OCI-LY7 (cell line): ENCODE results near the gene SDK2. TPM values are rescaled to one million over a fixed set of nuclear protein-coding genes. Genes with fewer than 3 reads are reported as not detected.

Source experiments
- BruUV-seq: library from RNA; stranded (reverse); fragments of 400-500 nt; replicated peaks from 2 replicates; lab custom pipeline; 2021; lab: Mats Ljungman, UMichigan
- CTCF ChIA-PET: fragments of 300-600 bp; sonication (Branson Sonifier 250); formaldehyde crosslinking; loops from one replicate; lab custom pipeline; 2022; ENCODE audit warnings: antibody characterized with exemption; ENCODE audit not compliant: unreplicated experiment; lab: Charles Lee
- POLR2A ChIA-PET: fragments of 300-600 bp; sonication (Branson Sonifier 250); formaldehyde crosslinking; loops from one replicate; lab custom pipeline; 2022; ENCODE audit warnings: antibody characterized with exemption; lab: Charles Lee
- DNase-seq: peaks from one replicate; pipeline ENCODE4 v3.0.0-alpha.2; 2015; ENCODE audit warnings: low spot score
- H2AFZ ChIP-seq: fragments of 200-600 bp; sonication (generic), shearing (Covaris generic); 2 replicates; pipeline ENCODE4 v1.6.1; 2014; ENCODE audit warnings: mild to moderate bottlenecking, antibody characterized with exemption, low read length, moderate library complexity
- H3K27ac ChIP-seq: fragments of 200-600 bp; sonication (generic); 2 replicates; pipeline ENCODE4 v1.5.1; 2014; ENCODE audit warnings: mixed run types, low read depth, mild to moderate bottlenecking, moderate library complexity, low read length, inconsistent platforms; ENCODE audit not compliant: poor library complexity, severe bottlenecking
- H3K36me3 ChIP-seq: fragments of 200-600 bp; sonication (generic); 2 replicates; pipeline ENCODE4 v1.6.1; 2014; ENCODE audit warnings: mild to moderate bottlenecking, antibody characterized with exemption, low read length, moderate library complexity, mixed read lengths; ENCODE audit not compliant: insufficient read depth
- H3K4me1 ChIP-seq: fragments of 200-600 bp; sonication (generic); 2 replicates; pipeline ENCODE4 v1.5.1; 2014; ENCODE audit warnings: mild to moderate bottlenecking, low read length; ENCODE audit not compliant: insufficient read depth, poor library complexity, severe bottlenecking
- H3K4me2 ChIP-seq: fragments of 200-600 bp; sonication (generic); 2 replicates; pipeline ENCODE4 v1.6.1; 2014; ENCODE audit warnings: mild to moderate bottlenecking, low read length
- H3K4me3 ChIP-seq: fragments of 200-600 bp; sonication (generic); 2 replicates; pipeline ENCODE4 v1.5.1; 2014; ENCODE audit warnings: mild to moderate bottlenecking, low read depth, low read length; ENCODE audit not compliant: poor library complexity, severe bottlenecking
- H3K79me2 ChIP-seq: fragments of 200-600 bp; sonication (generic); 2 replicates; pipeline ENCODE4 v1.6.1; 2016; ENCODE audit warnings: low read depth, mild to moderate bottlenecking, low read length, moderate library complexity, mixed read lengths; ENCODE audit not compliant: insufficient read depth
- H3K9me2 ChIP-seq: fragments of 200-600 bp; sonication (generic); 2 replicates; pipeline ENCODE4 v1.6.1; 2016; ENCODE audit warnings: mild to moderate bottlenecking, low read length, mixed read lengths; ENCODE audit not compliant: insufficient read depth
- H3K9me3 ChIP-seq: fragments of 200-600 bp; sonication (generic); 2 replicates; pipeline ENCODE4 v1.6.1; 2014; ENCODE audit warnings: mild to moderate bottlenecking, mixed run types, low read length, mixed read lengths
- H4K20me1 ChIP-seq: fragments of 200-600 bp; sonication (generic); 2 replicates; pipeline ENCODE4 v1.6.1; 2014; ENCODE audit warnings: mild to moderate bottlenecking, antibody characterized with exemption, low read length, moderate library complexity, mixed read lengths; ENCODE audit not compliant: insufficient read depth
- CTCF ChIP-seq: fragments of 200-600 bp; sonication (generic); conservative IDR thresholded peaks from 2 replicates; pipeline ENCODE4 v1.5.1; 2014; ENCODE audit warnings: mild to moderate bottlenecking, antibody characterized with exemption, low read length, moderate library complexity, mixed read lengths
- EZH2phosphoT487 ChIP-seq: fragments of 200-600 bp; sonication (generic); IDR thresholded peaks from 2 replicates; pipeline ENCODE4 v1.6.1; 2018; ENCODE audit warnings: low read depth, borderline replicate concordance, mild to moderate bottlenecking, mixed run types, antibody characterized with exemption, low read length, moderate library complexity, mixed read lengths
- intact Hi-C: fragments of 100-400 bp; cut with micrococcal nuclease; formaldehyde crosslinking; loops from one replicate; pipeline ENCODE4 v1.10.0; 2022; ENCODE audit not compliant: unreplicated experiment
- total RNA-seq, 2 experiments: library from RNA; depleted of rRNA in 1 of 2; stranded (reverse); fragments of >200 nt in 1 of 2; shearing (Covaris generic) in 1 of 2; gene quantifications; 2 replicates each; pipeline ENCODE4 v1.2.3, GENCODE V29; 2014 to 2022

SDK2 gene
- total RNA-seq, 2 experiments from 2014 or later = 0.32 to 1.8 TPM

- intact Hi-C loops = loop anchor here (10.0 kb wide), 1 partner anchor 384 kb away; no protein-coding TSS in a partner anchor
- no peaks in the 10 kb centered on the region for H3K9me3 ChIP-seq
- BruUV-seq = no TSS peak
- no peaks in the 10 kb centered on the region for H3K79me2 ChIP-seq
- ChIA-PET POLR2A (interaction anchor here (0.7 to 1.6 kb wide), 3 partner anchors 121 to 1140 kb away, joined by 3 read pairs; no protein-coding TSS in a partner anchor), CTCF (interaction anchor here (1.2 to 1.5 kb wide), 2 partner anchors 111 to 642 kb away, joined by 3 to 14 read pairs; no protein-coding TSS in a partner anchor)
- no peak overlapping the region for H2AFZ ChIP-seq
- no peak overlapping the region for H3K4me3 ChIP-seq
- H3K4me2 ChIP-seq = no peak overlapping the region
- no peaks in the 10 kb centered on the region for H3K36me3 ChIP-seq
- no peaks in the 10 kb centered on the region for H3K4me1 ChIP-seq
- no peak overlapping the region for H3K27ac ChIP-seq
- no peaks in the 10 kb centered on the region for H4K20me1 ChIP-seq
- DNase-seq = no peak
- no peaks in the 10 kb centered on the region for H3K9me2 ChIP-seq
- no peak for TF ChIP-seq CTCF
- no peak for TF ChIP-seq EZH2phosphoT487
Observed at GRCh38 chr17:73369111-73369521, 275.1 kb downstream of the SDK2 start.

GRCh38 chr17:73368085-73368631, 276.1 kb downstream of the SDK2 start:
- no TSS peak for BruUV-seq
- Histone ChIP-seq H3K9me2 (no peaks in the 10 kb centered on the region), H3K9me3 (no peaks in the 10 kb centered on the region), H3K79me2 (no peaks in the 10 kb centered on the region), H3K36me3 (no peaks in the 10 kb centered on the region), H3K4me1 (no peaks in the 10 kb centered on the region), H4K20me1 (no peaks in the 10 kb centered on the region), H2AFZ (no peak overlapping the region), H3K27ac (no peak overlapping the region), H3K4me3 (no peak overlapping the region), H3K4me2 (no peak overlapping the region)
- CTCF ChIA-PET = no interaction called here
- intact Hi-C loops = loop anchor here (10.0 kb wide), 1 partner anchor 383 kb away; no protein-coding TSS in a partner anchor
- POLR2A ChIA-PET = interaction anchor here (0.7 to 1.6 kb wide), 3 partner anchors 120 to 641 kb away, joined by 3 read pairs; no protein-coding TSS in a partner anchor
- TF ChIP-seq EZH2phosphoT487 (no peak), CTCF (no peak)
- no peak for DNase-seq

DNA sequence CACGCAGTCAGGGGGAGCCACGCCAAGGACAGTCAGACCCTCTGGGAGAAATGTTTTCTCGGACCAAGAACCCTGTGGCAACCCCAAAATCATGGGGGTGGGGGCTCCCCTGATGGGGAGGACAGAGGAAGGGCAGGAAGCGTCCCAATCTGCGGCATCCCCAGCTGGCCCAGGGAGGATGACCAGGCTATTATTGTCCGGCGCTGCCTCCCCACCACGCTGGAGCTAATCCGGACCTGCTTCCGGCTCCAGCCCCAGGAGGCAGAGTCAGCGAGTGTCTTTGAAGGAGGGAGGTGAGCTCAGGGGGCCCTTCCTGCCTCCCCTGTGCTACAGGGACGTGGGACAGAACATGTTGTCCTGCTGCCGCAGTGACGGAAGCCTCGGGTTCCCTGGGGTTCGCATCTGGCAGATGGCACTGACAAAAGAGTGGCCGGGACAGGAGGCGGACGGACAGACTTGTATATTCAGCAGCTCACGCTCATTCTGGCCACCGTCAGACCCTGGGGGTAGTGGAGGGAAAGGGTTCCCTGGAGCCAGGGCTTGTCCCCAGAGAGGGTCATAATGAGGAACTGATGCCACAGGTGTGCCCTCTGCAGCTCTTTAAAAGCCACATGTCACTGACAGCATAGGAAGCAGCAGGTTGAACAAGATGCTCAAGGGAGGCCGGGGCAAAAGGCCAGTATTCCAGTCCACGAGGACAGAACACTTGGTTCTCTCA, 278.2 kb downstream of the SDK2 start:
- Histone ChIP-seq H4K20me1 (no peaks in the 10 kb centered on the region), H3K4me1 (no peaks in the 10 kb centered on the region), H3K79me2 (no peaks in the 10 kb centered on the region), H2AFZ (no peak overlapping the region), H3K9me2 (no peaks in the 10 kb centered on the region), H3K36me3 (no peaks in the 10 kb centered on the region), H3K4me2 (no peak overlapping the region), H3K27ac (no peak overlapping the region), H3K4me3 (no peak overlapping the region), H3K9me3 (no peaks in the 10 kb centered on the region)
- BruUV-seq = no TSS peak
- CTCF ChIA-PET = interaction anchor here (1.3 kb wide), 1 partner anchor 17 kb away, joined by 3 read pairs; no protein-coding TSS in a partner anchor
- peak; percentile 62 for DNase-seq
- POLR2A ChIA-PET = interaction anchor here (0.6 kb wide), 2 partner anchors 10 to 641 kb away, joined by 3 to 4 read pairs; no protein-coding TSS in a partner anchor
- intact Hi-C loops = loop anchor here (10.0 kb wide), 1 partner anchor 381 kb away; no protein-coding TSS in a partner anchor
- TF ChIP-seq EZH2phosphoT487 (no peak), CTCF (no peak)
